NCI-H748 treated with DMSO at 0.1 percent for 48 hours (cell line): ENCODE results near the gene PIK3C2G.

Experiments used
- DNase-seq: peaks from one replicate; lab custom pipeline; 2025; lab: John Stamatoyannopoulos, UW

Gene PIK3C2G

GRCh38 chr12:18340186-18340585, 78.9 kb downstream of the PIK3C2G start:
- no peak for DNase-seq

- no peak for DNase-seq
Measured at GRCh38 chr12:18340786-18341185, 79.5 kb downstream of the PIK3C2G start.

- no peak for DNase-seq
Measured at GRCh38 chr12:18343708-18344107, 82.4 kb downstream of the PIK3C2G start.

- DNase-seq = no peak
Measured at GRCh38 chr12:18345021-18345735, 83.9 kb downstream of the PIK3C2G start.

- no peak for DNase-seq
Measured at GRCh38 chr12:18352312-18352711, 91.0 kb downstream of the PIK3C2G start.

- DNase-seq = no peak
Measured at GRCh38 chr12:18355429-18355828, 94.1 kb downstream of the PIK3C2G start.

- DNase-seq = no peak
Measured at GRCh38 chr12:18358077-18358476, 96.8 kb downstream of the PIK3C2G start.

GRCh38 chr12:18358930-18359329, 97.6 kb downstream of the PIK3C2G start:
- DNase-seq = no peak

- DNase-seq = no peak
Measured at GRCh38 chr12:18361433-18361832, 100.1 kb downstream of the PIK3C2G start.

- DNase-seq = no peak
Measured at GRCh38 chr12:18363321-18363720, 102.0 kb downstream of the PIK3C2G start.

- DNase-seq = no peak
Measured at GRCh38 chr12:18368594-18368993, 107.3 kb downstream of the PIK3C2G start.

- DNase-seq = no peak
Measured at GRCh38 chr12:18373181-18373580, 111.9 kb downstream of the PIK3C2G start.

GRCh38 chr12:18375131-18375530, 113.8 kb downstream of the PIK3C2G start:
- no peak for DNase-seq

GRCh38 chr12:18375583-18375982, 114.3 kb downstream of the PIK3C2G start:
- no peak for DNase-seq

GRCh38 chr12:18382236-18382885, 121.0 kb downstream of the PIK3C2G start:
- no peak for DNase-seq

GRCh38 chr12:18383203-18383602, 121.9 kb downstream of the PIK3C2G start:
- no peak for DNase-seq

- DNase-seq = no peak
Measured at GRCh38 chr12:18387706-18388105, 126.4 kb downstream of the PIK3C2G start.

- DNase-seq = no peak
Measured at GRCh38 chr12:18389820-18390219, 128.5 kb downstream of the PIK3C2G start.

- DNase-seq = no peak
Measured at GRCh38 chr12:18391151-18391550, 129.8 kb downstream of the PIK3C2G start.

GRCh38 chr12:18394742-18395141, 133.4 kb downstream of the PIK3C2G start:
- no peak for DNase-seq

- DNase-seq = no peak
Measured at GRCh38 chr12:18400186-18400585, 138.9 kb downstream of the PIK3C2G start.

- no peak for DNase-seq
Measured at GRCh38 chr12:18402872-18403611, 141.7 kb downstream of the PIK3C2G start.

GRCh38 chr12:18411453-18411852, 150.1 kb downstream of the PIK3C2G start:
- no peak for DNase-seq
